GM18498 (cell line): ENCODE data around the gene PKIB.

Experiments
- ATAC-seq: cut with Tn5 transposase; IDR thresholded peaks from one replicate; pipeline ENCODE4 v1.9.1; 2021; ENCODE audit warnings: mild to moderate bottlenecking, moderate library complexity; ENCODE audit not compliant: unreplicated experiment

Gene PKIB

GRCh38 chr6:122663981-122664380, 53.8 kb downstream of the PKIB start:
- ATAC-seq: no peak

- no peak for ATAC-seq
Measured at GRCh38 chr6:122665929-122666328, 55.7 kb downstream of the PKIB start.

GRCh38 chr6:122666418-122666817, 56.2 kb downstream of the PKIB start:
- no peak for ATAC-seq

- no peak for ATAC-seq
Measured at GRCh38 chr6:122669418-122669817, 59.2 kb downstream of the PKIB start.

GRCh38 chr6:122669868-122670267, 59.7 kb downstream of the PKIB start:
- no peak for ATAC-seq

- ATAC-seq: no peak
Measured at GRCh38 chr6:122671251-122671650, 61.0 kb downstream of the PKIB start.

GRCh38 chr6:122673343-122673961, 63.2 kb downstream of the PKIB start:
- peak; percentile 44 for ATAC-seq

- no peak for ATAC-seq
Measured at GRCh38 chr6:122676146-122676545, 65.9 kb downstream of the PKIB start.

GRCh38 chr6:122676688-122677087, 66.5 kb downstream of the PKIB start:
- ATAC-seq: no peak

GRCh38 chr6:122677406-122677805, 67.2 kb downstream of the PKIB start:
- no peak for ATAC-seq

- ATAC-seq: no peak
Measured at GRCh38 chr6:122678841-122679240, 68.6 kb downstream of the PKIB start.

- no peak for ATAC-seq
Measured at GRCh38 chr6:122681705-122682104, 71.5 kb downstream of the PKIB start.

GRCh38 chr6:122683989-122684651, 73.9 kb downstream of the PKIB start:
- ATAC-seq: peak; percentile 51

GRCh38 chr6:122692175-122692598, 82.0 kb downstream of the PKIB start:
- no peak for ATAC-seq

GRCh38 chr6:122692807-122693580, 82.8 kb downstream of the PKIB start:
- ATAC-seq: no peak

- ATAC-seq: no peak
Measured at GRCh38 chr6:122694075-122694474, 83.9 kb downstream of the PKIB start.

GRCh38 chr6:122694602-122695001, 84.4 kb downstream of the PKIB start:
- no peak for ATAC-seq

- ATAC-seq: no peak
Measured at GRCh38 chr6:122695188-122695587, 85.0 kb downstream of the PKIB start.

GRCh38 chr6:122696079-122696478, 85.9 kb downstream of the PKIB start:
- no peak for ATAC-seq

- ATAC-seq: no peak
Measured at GRCh38 chr6:122696853-122697252, 86.6 kb downstream of the PKIB start.

- no peak for ATAC-seq
Measured at GRCh38 chr6:122697458-122697857, 87.3 kb downstream of the PKIB start.

- ATAC-seq: no peak
Measured at GRCh38 chr6:122701666-122702065, 91.5 kb downstream of the PKIB start.
